Putamen (tissue), 1 donor: Measurements from ENCODE around the gene DPT.

Source experiments
- DNase-seq: peaks from one replicate; pipeline ENCODE4 v3.0.0-alpha.2; 2016; ENCODE audit warnings: low spot score

DPT gene

GRCh38 chr1:168664069-168664834 is 64.8 kb downstream of the DPT start:
- no peak for DNase-seq

DNA sequence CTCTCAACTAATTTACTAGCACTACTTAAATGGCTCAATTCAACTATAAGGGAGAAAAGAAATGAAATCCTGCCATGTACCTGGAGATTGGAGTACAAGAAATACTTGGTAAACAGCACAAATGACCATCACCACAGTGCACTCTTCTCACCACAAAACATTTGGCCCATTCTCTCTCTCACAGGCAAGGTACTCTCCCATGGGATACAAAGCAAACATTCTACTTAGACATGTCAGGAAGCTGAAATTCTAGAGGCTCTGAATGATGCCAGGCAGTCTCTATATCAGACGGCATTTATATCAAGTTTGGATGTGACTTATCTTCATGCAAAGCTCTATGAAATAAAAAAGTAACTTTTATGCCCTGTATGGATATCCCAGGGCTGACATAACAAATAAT is 72.5 kb downstream of the DPT start:
- DNase-seq = no peak

- DNase-seq = no peak
Measured at GRCh38 chr1:168654198-168654915, 74.6 kb downstream of the DPT start.

DNA sequence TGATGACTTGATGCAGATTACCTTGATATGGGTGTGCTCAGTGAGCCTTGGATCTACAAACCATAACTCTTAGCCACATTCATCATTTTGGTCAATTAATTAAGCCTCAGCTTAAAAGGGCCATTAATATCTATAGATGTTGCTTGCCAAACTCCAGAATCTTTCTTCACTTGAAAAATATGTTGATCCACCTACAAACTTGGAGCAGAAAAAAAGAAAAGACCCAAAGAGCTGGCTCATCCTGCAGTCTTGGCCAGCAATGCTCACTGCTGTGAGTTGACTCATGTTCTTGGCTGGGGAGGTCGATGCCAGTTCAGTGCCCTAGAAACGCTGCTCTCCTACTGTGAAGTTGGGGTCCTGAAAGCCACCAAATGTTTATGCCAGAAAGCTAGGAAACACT is 75.4 kb downstream of the DPT start:
- DNase-seq = no peak

GRCh38 chr1:168645721-168646120 is 83.3 kb downstream of the DPT start:
- DNase-seq = no peak
